HepG2 (cell line): ENCODE results near the gene AEN. TPM values are rescaled to one million over a fixed set of nuclear protein-coding genes. Genes with fewer than 3 reads are reported as not detected.

Experiments
- ATAC-seq: fragments of 200-7000 bp; cut with Tn5 transposase; 3 replicates; pipeline ENCODE4 v1.9.1; 2020; ENCODE audit warnings: mild to moderate bottlenecking, moderate library complexity
- BruUV-seq: library from RNA; stranded (reverse); fragments of 400-500 nt; replicated peaks from 2 replicates; lab custom pipeline; 2021; lab: Mats Ljungman, UMichigan
- CTCF ChIA-PET: fragments of 300-600 bp; formaldehyde crosslinking; extraction: SDS; loops from one replicate; lab custom pipeline; 2021; ENCODE audit warnings: low total read pairs, inconsistent platforms, low intra/inter-chr PET ratio; lab: Yijun Ruan, JAX
- POLR2A ChIA-PET: fragments of 350-600 bp; sonication (Branson Sonifier 250); formaldehyde crosslinking; loops from one replicate; lab custom pipeline; 2020; ENCODE audit warnings: antibody characterized with exemption, inconsistent platforms; lab: Yijun Ruan, JAX
- DNase-seq: peaks from one replicate; pipeline ENCODE4 v3.0.0-alpha.2; 2015; ENCODE audit warnings: low spot score
- FAIRE-seq: peaks from 3 replicates; lab custom pipeline; 2011; peaks lifted over from hg19 to GRCh38; lab: Jason Lieb, UNC
- H2AFZ ChIP-seq: one replicate; pipeline ENCODE4 v1.6.1; 2011; ENCODE audit warnings: low read length, inconsistent platforms
- H3K27ac ChIP-seq: fragments of 300-600 bp; 3 replicates; pipeline ENCODE4 v1.8.0; 2011; ENCODE audit warnings: mixed run types, mild to moderate bottlenecking, mixed read lengths, low read length, inconsistent platforms; ENCODE audit not compliant: insufficient read depth; ENCODE audit errors: extremely low read length
- H3K27me3 ChIP-seq, 2 experiments: fragments of 200-600 bp in 1 of 2; 2 replicates in 1 of 2; 3 replicates in 1 of 2; pipeline versions ENCODE4 v1.6.0 to v1.8.0; 2011; ENCODE audit warnings: low read length in 2 of 2, mild to moderate bottlenecking in 2 of 2, moderate library complexity in 2 of 2, inconsistent platforms in 1 of 2; ENCODE audit not compliant: insufficient read depth in 2 of 2, control insufficient read depth in 1 of 2
- H3K36me3 ChIP-seq, 2 experiments: fragments of 200-600 bp in 1 of 2; replicated peaks in 1 of 2; 2 replicates in 1 of 2; 3 replicates in 1 of 2; pipeline versions ENCODE4 v1.5.1 to v1.8.0; 2011; ENCODE audit warnings: low read length in 2 of 2, inconsistent platforms in 1 of 2; ENCODE audit not compliant: insufficient read depth in 2 of 2, control insufficient read depth in 1 of 2
- H3K4me1 ChIP-seq: 2 replicates; pipeline ENCODE4 v1.5.1; 2012; ENCODE audit warnings: low read length, inconsistent platforms; ENCODE audit not compliant: insufficient read depth
- H3K4me2 ChIP-seq: 2 replicates; pipeline ENCODE4 v1.6.0; 2011; ENCODE audit warnings: low read depth, low read length, inconsistent platforms
- H3K4me3 ChIP-seq, 3 experiments: fragments of 200-600 bp in 1 of 3; sonication (generic), shearing (Covaris generic) in 1 of 3; replicated peaks in 1 of 3; 2 replicates each; pipeline ENCODE4 v1.5.1; 2011 to 2016; ENCODE audit warnings: low read length in 3 of 3, inconsistent platforms in 2 of 3, low read depth in 2 of 3, mild to moderate bottlenecking in 2 of 3, control low read depth in 1 of 3, mixed read lengths in 1 of 3; ENCODE audit not compliant: insufficient read depth in 1 of 3
- H3K79me2 ChIP-seq: one replicate; pipeline ENCODE4 v1.6.1; 2011; ENCODE audit warnings: low read length, inconsistent platforms; ENCODE audit not compliant: insufficient read depth
- H3K9ac ChIP-seq: 2 replicates; pipeline ENCODE4 v1.6.0; 2011; ENCODE audit warnings: mild to moderate bottlenecking, low read depth, low read length, inconsistent platforms; ENCODE audit not compliant: insufficient read depth
- H3K9me3 ChIP-seq: 2 replicates; pipeline ENCODE4 v1.5.1; 2012; ENCODE audit warnings: mild to moderate bottlenecking, low read length
- H4K20me1 ChIP-seq: 2 replicates; pipeline ENCODE4 v1.6.0; 2011; ENCODE audit warnings: inconsistent platforms, mild to moderate bottlenecking, low read length, moderate library complexity; ENCODE audit not compliant: insufficient read depth
- MLLT10 ChIP-seq: sonication (generic); formaldehyde crosslinking; IDR thresholded peaks from 2 replicates; pipeline ENCODE4 v1.4.0; 2020; ENCODE audit warnings: missing genetic modification reagents
- SAP130 ChIP-seq: IDR thresholded peaks from 2 replicates; pipeline ENCODE4 v1.6.1; 2016; ENCODE audit warnings: low read depth
- U2AF1 ChIP-seq: fragments of 200-400 bp; formaldehyde crosslinking; optimal IDR thresholded peaks from 2 replicates; pipeline ENCODE3; 2017; ENCODE audit warnings: mild to moderate bottlenecking, low read depth, low read length
- ZBTB39 ChIP-seq: sonication (generic); formaldehyde crosslinking; IDR thresholded peaks from 2 replicates; pipeline ENCODE4 v1.5.0; 2020; ENCODE audit warnings: missing genetic modification reagents
- ZIK1 ChIP-seq: sonication (generic); formaldehyde crosslinking; IDR thresholded peaks from 2 replicates; pipeline ENCODE4 v1.5.0; 2020; ENCODE audit warnings: mild to moderate bottlenecking, low read depth, missing genetic modification reagents, borderline replicate concordance
- ZNF136 ChIP-seq: sonication (generic); formaldehyde crosslinking; IDR thresholded peaks from 2 replicates; pipeline ENCODE4 v1.8.1; 2022; ENCODE audit warnings: low read depth, mild to moderate bottlenecking, moderate library complexity, missing genetic modification reagents
- ZNF225 ChIP-seq: sonication (generic); formaldehyde crosslinking; IDR thresholded peaks from 2 replicates; pipeline ENCODE4 v1.4.0; 2020; ENCODE audit warnings: mild to moderate bottlenecking, missing genetic modification reagents
- in situ Hi-C: cut with HindIII; loops from 2 replicates; pipeline ENCODE4 v1.10.0; 2017; ENCODE audit warnings: low pct_unique_long_range_greater_than_20kb; ENCODE audit not compliant: extremely low pct_ligation_motif_present
- intact Hi-C: fragments of 100-400 bp; cut with micrococcal nuclease; formaldehyde crosslinking; loops from one replicate; pipeline ENCODE4 v1.10.0; 2022; ENCODE audit not compliant: unreplicated experiment
- polyA plus RNA-seq, 8 experiments: library from polyadenylated mRNA; depleted of rRNA in 3 of 8; stranded (reverse) in 7 of 8; unstranded in 1 of 8; fragments of >200 nt; fragmentation: Illumina TruSeq in 4 of 8; extraction: Trizol in 4 of 8; gene quantifications; 2 replicates each; pipeline versions ENCODE4 v1.2.1 to v1.2.3, GENCODE V29; 2011 to 2016; ENCODE audit warnings: low read depth in 4 of 8, missing spikeins in 1 of 8, mixed read lengths in 1 of 8; ENCODE audit not compliant: insufficient read depth in 1 of 8
- total RNA-seq, 5 experiments: library from RNA; depleted of rRNA; stranded (reverse); fragments of >200 nt; fragmentation: Illumina TruSeq; extraction: Trizol; gene quantifications; 2 replicates each; pipeline ENCODE4 v1.2.3, GENCODE V29; 2016; ENCODE audit warnings: low read depth in 1 of 5

Gene AEN
- total and polyA plus RNA-seq, 2 of the 13 experiments (the other 11 are each of a cell fraction or from before 2014, with no cell fraction given), result 51.3 to 118 TPM

GRCh38 chr15:88658972-88659931 lies 38.1 kb downstream of the AEN start (continued):
- TF ChIP-seq U2AF1, result no peak
- no peak for TF ChIP-seq ZNF136 (CRISPR knock-in tag)
- no peak for TF ChIP-seq ZIK1 (CRISPR knock-in tag)
- TF ChIP-seq MLLT10 (CRISPR knock-in tag), result no peak
- no peak for TF ChIP-seq SAP130
- TF ChIP-seq, all 625 proteins: peak for 0

DNA sequence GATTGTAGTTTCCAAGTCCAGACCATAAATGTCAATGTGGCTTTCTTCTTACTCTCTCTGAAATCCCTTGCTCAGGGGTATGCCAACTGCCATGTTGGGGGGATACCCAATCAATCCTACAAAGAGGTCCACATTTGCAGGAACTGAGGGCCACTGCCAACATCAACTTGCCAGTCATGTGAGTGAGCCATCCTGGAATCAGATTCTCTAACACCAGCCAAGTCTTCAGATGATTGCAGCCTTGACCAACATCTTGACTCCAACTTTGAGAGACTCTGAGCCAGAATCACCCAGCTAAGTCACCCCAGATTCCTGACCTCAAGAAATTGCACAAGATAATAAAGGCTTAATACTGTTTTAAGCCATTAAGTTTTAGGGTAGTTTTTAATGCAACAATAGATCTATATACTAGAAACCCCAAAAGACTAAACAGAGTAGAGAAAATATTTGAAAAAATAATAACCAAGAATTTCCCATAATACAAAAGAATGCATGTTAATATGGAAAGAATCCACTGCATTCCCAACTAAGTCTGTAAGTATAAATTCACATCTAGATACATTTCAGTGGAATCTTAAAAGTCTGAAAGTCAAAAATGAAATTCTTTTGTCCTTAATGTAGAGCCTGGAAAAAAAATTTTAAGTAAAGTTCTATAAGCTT lies 40.0 kb downstream of the AEN start:
- H3K36me3 ChIP-seq, result no peaks in the 10 kb centered on the region
- H2AFZ ChIP-seq, result no peak overlapping the region
- in situ Hi-C loops, result loop anchor here (5.0 kb wide), 1 partner anchor 36 kb away; no protein-coding TSS in a partner anchor
- H3K9ac ChIP-seq, result no peak overlapping the region
- no peaks in the 10 kb centered on the region for H3K79me2 ChIP-seq
- intact Hi-C loops, result no loop called here
- peaks cover 2 to 13% of the 10 kb centered on the region in 2 experiments; a peak in 4 of 5 replicates for H3K27me3 ChIP-seq
- ATAC-seq (no peak), DNase-seq (no peak), FAIRE-seq (no peak)
- H3K4me2 ChIP-seq, result no peak overlapping the region
- TF ChIP-seq ZNF225 (no peak), ZBTB39 (CRISPR knock-in tag) (no peak)
- no peaks in the 10 kb centered on the region for H4K20me1 ChIP-seq
- POLR2A ChIA-PET, result no interaction called here
- no peak overlapping the region for H3K4me3 ChIP-seq
- H3K27ac ChIP-seq, result no peak overlapping the region
- no peaks in the 10 kb centered on the region for H3K4me1 ChIP-seq
- BruUV-seq, result no TSS peak
- CTCF ChIA-PET, result no interaction called here
- H3K9me3 ChIP-seq, result no peaks in the 10 kb centered on the region
